ENCODE measurements around the gene SLC45A3. TPM values are rescaled to one million over a fixed set of nuclear protein-coding genes. Genes with fewer than 3 reads are reported as not detected.

SLC45A3 gene
- total RNA-seq, 1 donor from 2014 or later, result 8.4 TPM

DNA sequence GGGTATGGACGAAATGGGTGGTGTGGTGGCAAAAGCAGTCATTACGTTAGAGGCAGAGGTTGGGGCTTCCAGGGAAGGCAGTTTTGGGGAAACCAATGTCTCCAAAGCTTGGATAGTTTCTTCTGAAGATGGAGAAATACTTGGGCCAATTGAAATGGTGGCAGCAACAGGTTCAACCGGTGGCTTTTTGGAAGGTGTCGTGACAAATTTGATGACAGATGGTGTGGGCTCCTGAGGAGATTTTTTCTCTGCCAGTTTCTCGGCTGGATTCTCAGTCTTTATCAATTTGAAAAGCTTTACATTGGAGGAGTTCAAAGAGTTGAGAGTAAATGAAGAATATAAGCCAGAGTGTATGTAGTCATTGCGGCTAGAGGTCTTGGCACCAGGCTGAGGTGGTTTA is 60.0 kb downstream of the SLC45A3 start:
- no peaks in the 10 kb centered on the region for H3K27me3 Mint-ChIP-seq
- peaks cover 1% of the 10 kb centered on the region for H3K4me1 Mint-ChIP-seq (ENCODE audit: low read depth)
- H3K36me3 Mint-ChIP-seq (ENCODE audit: insufficient read depth), result peaks cover 25% of the 10 kb centered on the region
- H3K4me3 Mint-ChIP-seq (ENCODE audit: low read depth), result no peak overlapping the region
- H3K27ac Mint-ChIP-seq, result peak overlapping the region; percentile 45
- no peaks in the 10 kb centered on the region for H3K9me3 Mint-ChIP-seq (ENCODE audit: low read depth)
- DNase-seq (ENCODE audit: low spot score, unreplicated experiment), result no peak
- TF ChIP-seq, protein P1, sequence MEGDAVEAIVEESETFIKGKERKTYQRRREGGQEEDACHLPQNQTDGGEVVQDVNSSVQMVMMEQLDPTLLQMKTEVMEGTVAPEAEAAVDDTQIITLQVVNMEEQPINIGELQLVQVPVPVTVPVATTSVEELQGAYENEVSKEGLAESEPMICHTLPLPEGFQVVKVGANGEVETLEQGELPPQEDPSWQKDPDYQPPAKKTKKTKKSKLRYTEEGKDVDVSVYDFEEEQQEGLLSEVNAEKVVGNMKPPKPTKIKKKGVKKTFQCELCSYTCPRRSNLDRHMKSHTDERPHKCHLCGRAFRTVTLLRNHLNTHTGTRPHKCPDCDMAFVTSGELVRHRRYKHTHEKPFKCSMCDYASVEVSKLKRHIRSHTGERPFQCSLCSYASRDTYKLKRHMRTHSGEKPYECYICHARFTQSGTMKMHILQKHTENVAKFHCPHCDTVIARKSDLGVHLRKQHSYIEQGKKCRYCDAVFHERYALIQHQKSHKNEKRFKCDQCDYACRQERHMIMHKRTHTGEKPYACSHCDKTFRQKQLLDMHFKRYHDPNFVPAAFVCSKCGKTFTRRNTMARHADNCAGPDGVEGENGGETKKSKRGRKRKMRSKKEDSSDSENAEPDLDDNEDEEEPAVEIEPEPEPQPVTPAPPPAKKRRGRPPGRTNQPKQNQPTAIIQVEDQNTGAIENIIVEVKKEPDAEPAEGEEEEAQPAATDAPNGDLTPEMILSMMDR (IDR thresholded peaks at IDR 0.05; ENCODE audit: unreplicated experiment), result no peak

DNA sequence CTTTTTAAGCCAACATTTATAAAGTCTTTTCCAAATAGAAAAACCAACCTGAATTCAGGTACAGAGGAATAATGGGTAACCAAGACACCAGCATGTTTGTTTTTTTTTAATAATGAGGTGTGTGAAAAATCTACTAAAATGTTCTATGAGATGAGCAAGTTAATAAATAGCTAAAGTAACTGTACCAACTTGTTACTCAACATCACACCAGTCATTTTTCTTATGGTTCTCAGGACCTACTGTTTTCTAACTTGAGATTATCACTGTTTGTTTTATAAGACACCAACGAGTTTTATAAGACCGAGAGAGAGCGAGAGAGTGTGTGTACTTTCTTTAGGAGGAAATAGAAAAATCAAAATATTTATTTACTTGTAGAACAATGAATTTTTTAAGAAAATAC is 60.9 kb downstream of the SLC45A3 start:
- no peak for DNase-seq (ENCODE audit: low spot score, unreplicated experiment)
- Mint-ChIP-seq H3K4me3 (ENCODE audit: low read depth) (no peak overlapping the region), H3K4me1 (ENCODE audit: low read depth) (peaks cover 2% of the 10 kb centered on the region), H3K9me3 (ENCODE audit: low read depth) (no peaks in the 10 kb centered on the region), H3K36me3 (ENCODE audit: insufficient read depth) (peaks cover 28% of the 10 kb centered on the region), H3K27me3 (no peaks in the 10 kb centered on the region), H3K27ac (no peak overlapping the region)
- TF ChIP-seq, protein P1 (IDR thresholded peaks at IDR 0.05; ENCODE audit: unreplicated experiment), result no peak

DNA sequence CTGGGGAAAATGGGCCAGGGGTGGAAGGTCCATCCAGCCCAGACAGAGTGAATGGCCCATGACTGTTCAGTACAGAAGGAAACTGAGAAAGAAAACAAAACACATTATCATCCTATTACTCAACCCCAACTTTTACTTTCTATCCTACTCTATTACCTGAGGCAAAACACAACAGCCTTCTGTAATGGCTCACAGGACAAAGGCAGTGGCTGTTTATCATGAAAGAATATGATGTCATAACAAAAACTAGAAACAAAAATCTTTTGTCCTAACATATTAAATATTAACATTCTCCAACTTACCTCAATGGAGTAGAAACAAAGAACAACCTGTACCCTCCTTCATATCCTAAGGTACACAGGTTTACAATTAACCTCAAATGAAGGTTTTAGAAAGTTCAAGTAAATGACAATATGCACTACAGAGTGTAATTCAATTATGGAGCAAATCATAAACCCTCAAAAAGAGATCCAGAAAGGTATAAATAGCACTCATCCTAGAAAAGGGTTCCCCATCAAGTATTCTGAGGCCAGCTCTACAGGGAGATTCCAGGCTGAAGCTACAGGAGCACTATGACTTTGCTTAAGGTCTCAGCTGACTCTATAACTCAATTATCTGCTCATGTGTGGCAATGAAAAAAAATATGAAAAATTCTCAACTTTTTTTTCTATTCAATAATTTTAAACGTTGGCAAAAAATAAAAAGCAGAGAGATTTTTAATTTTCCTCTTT is 63.6 kb downstream of the SLC45A3 start:
- peak overlapping the region; percentile 82 for H3K27ac Mint-ChIP-seq
- peaks cover 31% of the 10 kb centered on the region for H3K36me3 Mint-ChIP-seq (ENCODE audit: insufficient read depth)
- no peaks in the 10 kb centered on the region for H3K9me3 Mint-ChIP-seq (ENCODE audit: low read depth)

DNA sequence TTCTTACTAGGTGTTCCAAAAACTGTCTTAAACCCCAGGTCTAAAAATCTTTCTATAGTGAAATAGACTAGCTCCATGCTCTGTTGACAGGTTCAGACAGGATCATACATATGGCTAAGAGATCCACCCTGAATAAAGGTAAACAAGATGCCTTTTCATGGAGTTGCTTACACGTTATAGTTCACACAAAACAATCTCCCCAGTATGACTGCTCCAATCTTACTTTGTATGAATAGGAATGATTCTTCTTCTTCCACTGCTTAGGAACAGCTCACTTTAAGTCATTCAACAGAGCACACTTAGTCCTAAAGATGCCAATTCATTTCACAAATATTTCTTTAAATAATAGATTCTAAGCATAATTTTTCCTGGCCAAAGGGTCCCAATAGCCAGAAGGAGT is 64.5 kb downstream of the SLC45A3 start:
- TF ChIP-seq, protein P1 (IDR thresholded peaks at IDR 0.05; ENCODE audit: unreplicated experiment), result no peak
- Mint-ChIP-seq H3K4me1 (ENCODE audit: low read depth) (peaks cover 5% of the 10 kb centered on the region), H3K27me3 (no peaks in the 10 kb centered on the region), H3K4me3 (ENCODE audit: low read depth) (no peak overlapping the region), H3K27ac (no peak overlapping the region), H3K9me3 (ENCODE audit: low read depth) (no peaks in the 10 kb centered on the region), H3K36me3 (ENCODE audit: insufficient read depth) (peaks cover 31% of the 10 kb centered on the region)
- DNase-seq (ENCODE audit: low spot score, unreplicated experiment), result no peak

More for the DNA sequence above, 63.6 kb downstream of the SLC45A3 start:
- TF ChIP-seq, protein P1 (IDR thresholded peaks at IDR 0.05; ENCODE audit: unreplicated experiment), result no peak
- Mint-ChIP-seq H3K4me1 (ENCODE audit: low read depth) (peaks cover 5% of the 10 kb centered on the region), H3K4me3 (ENCODE audit: low read depth) (no peak overlapping the region), H3K27me3 (no peaks in the 10 kb centered on the region)
- no peak for DNase-seq (ENCODE audit: low spot score, unreplicated experiment)

DNA sequence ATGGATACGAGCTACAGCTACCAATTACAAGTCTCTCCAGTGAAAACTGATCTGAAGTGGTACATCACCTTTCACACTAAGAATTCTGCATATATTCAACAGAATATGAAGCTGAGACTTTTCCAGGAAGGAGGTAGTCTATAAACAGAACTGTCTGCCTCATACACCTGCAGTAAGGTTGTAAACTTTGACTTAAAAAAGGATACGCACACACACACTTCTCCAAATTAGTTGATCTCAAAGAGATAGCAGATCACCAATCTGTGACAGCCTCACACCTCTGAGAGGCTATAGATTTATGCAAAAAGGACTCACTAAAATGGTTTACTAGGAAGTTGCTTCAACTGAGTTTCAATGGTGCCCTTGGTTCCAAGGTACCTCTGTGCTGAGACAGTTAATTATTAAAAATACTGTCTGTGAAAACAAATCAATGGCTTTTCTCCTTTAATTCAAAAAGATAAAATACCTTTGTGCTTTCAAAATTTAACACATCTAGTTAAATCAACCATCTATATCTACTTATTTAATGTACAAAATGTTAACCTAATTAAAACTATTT is 66.4 kb downstream of the SLC45A3 start:
- Mint-ChIP-seq H3K9me3 (ENCODE audit: low read depth) (no peaks in the 10 kb centered on the region), H3K4me1 (ENCODE audit: low read depth) (peaks cover 3% of the 10 kb centered on the region)

More for the DNA sequence above, 66.4 kb downstream of the SLC45A3 start:
- TF ChIP-seq, protein P1 (IDR thresholded peaks at IDR 0.05; ENCODE audit: unreplicated experiment), result no peak
- no peak for DNase-seq (ENCODE audit: low spot score, unreplicated experiment)
- no peak overlapping the region for H3K4me3 Mint-ChIP-seq (ENCODE audit: low read depth)
- peak overlapping the region; percentile 45 for H3K27ac Mint-ChIP-seq
- no peaks in the 10 kb centered on the region for H3K27me3 Mint-ChIP-seq
- peaks cover 22% of the 10 kb centered on the region for H3K36me3 Mint-ChIP-seq (ENCODE audit: insufficient read depth)

Measured in progenitor cell of endocrine pancreas (in vitro differentiated cells).